ENCODE measurements around the gene EGFL7.

Gene EGFL7

GRCh38 chr9:136672431-136673087 lies 9.8 kb downstream of the EGFL7 start:
- DNase-seq (ENCODE audit: low read depth in 2 of 2), result no peak

- DNase-seq (ENCODE audit: low read depth in 2 of 2), result no peak
These were observed 10.6 kb downstream of the EGFL7 start for GRCh38 chr9:136673088-136673974.

GRCh38 chr9:136673975-136674785 lies 11.5 kb downstream of the EGFL7 start:
- DNase-seq (ENCODE audit: low read depth in 2 of 2), result no peak

- no peak for DNase-seq (ENCODE audit: low read depth in 2 of 2)
These were observed 12.2 kb downstream of the EGFL7 start for GRCh38 chr9:136674786-136675349.

GRCh38 chr9:136675477-136676296 lies 13.0 kb downstream of the EGFL7 start:
- DNase-seq (ENCODE audit: low read depth in 2 of 2), result no peak

- DNase-seq (ENCODE audit: low read depth in 2 of 2), result no peak
These were observed 13.6 kb downstream of the EGFL7 start for GRCh38 chr9:136676297-136676794.

GRCh38 chr9:136676920-136677686 lies 14.4 kb downstream of the EGFL7 start:
- DNase-seq (ENCODE audit: low read depth in 2 of 2), result no peak

- no peak for DNase-seq (ENCODE audit: low read depth in 2 of 2)
These were observed 15.3 kb downstream of the EGFL7 start for GRCh38 chr9:136678034-136678433.

- DNase-seq (ENCODE audit: low read depth in 2 of 2), result no peak
These were observed 15.9 kb downstream of the EGFL7 start for GRCh38 chr9:136678624-136679023.

- no peak for DNase-seq (ENCODE audit: low read depth in 2 of 2)
These were observed 16.8 kb downstream of the EGFL7 start for GRCh38 chr9:136679431-136679941.

- DNase-seq (ENCODE audit: low read depth in 2 of 2), result no peak
These were observed 18.3 kb downstream of the EGFL7 start for GRCh38 chr9:136681029-136681428.

GRCh38 chr9:136681945-136682699 lies 19.4 kb downstream of the EGFL7 start:
- no peak for DNase-seq (ENCODE audit: low read depth in 2 of 2)

- DNase-seq (ENCODE audit: low read depth in 2 of 2), result no peak
These were observed 20.0 kb downstream of the EGFL7 start for GRCh38 chr9:136682710-136683109.

GRCh38 chr9:136683173-136683745 lies 20.5 kb downstream of the EGFL7 start:
- DNase-seq (ENCODE audit: low read depth in 2 of 2), result no peak

- DNase-seq (ENCODE audit: low read depth in 2 of 2), result no peak
These were observed 21.0 kb downstream of the EGFL7 start for GRCh38 chr9:136683755-136684154.

- DNase-seq (ENCODE audit: low read depth in 2 of 2), result no peak
These were observed 21.6 kb downstream of the EGFL7 start for GRCh38 chr9:136684339-136684738.

GRCh38 chr9:136684799-136685198 lies 22.1 kb downstream of the EGFL7 start:
- no peak for DNase-seq (ENCODE audit: low read depth in 2 of 2)

GRCh38 chr9:136685216-136685615 lies 22.5 kb downstream of the EGFL7 start:
- no peak for DNase-seq (ENCODE audit: low read depth in 2 of 2)
